Jurkat, Clone E6-1 (cell line): ENCODE data around the gene ANO8. TPM values are rescaled to one million over a fixed set of nuclear protein-coding genes. Genes with fewer than 3 reads are reported as not detected.
"Not testable (repeated sequence)": the region's sequence is repeated elsewhere in the genome, so short reads cannot be mapped to it uniquely, and the experiment has no call there.

Source experiments
- DNase-seq: peaks from one replicate; pipeline ENCODE4 v3.0.0-alpha.2; 2011; ENCODE audit warnings: low read depth, low spot score
- H3K4me3 ChIP-seq: 2 replicates; pipeline ENCODE4 v1.5.1; 2011; ENCODE audit warnings: mild to moderate bottlenecking, low read length, control low read depth, moderate library complexity
- polyA plus RNA-seq: library from polyadenylated mRNA; unstranded; fragments of >200 nt; gene quantifications from one replicate; pipeline ENCODE4 v1.2.1, GENCODE V29; 2012; ENCODE audit warnings: missing spikeins; ENCODE audit not compliant: insufficient read length, insufficient read depth

ANO8 gene, protein sequence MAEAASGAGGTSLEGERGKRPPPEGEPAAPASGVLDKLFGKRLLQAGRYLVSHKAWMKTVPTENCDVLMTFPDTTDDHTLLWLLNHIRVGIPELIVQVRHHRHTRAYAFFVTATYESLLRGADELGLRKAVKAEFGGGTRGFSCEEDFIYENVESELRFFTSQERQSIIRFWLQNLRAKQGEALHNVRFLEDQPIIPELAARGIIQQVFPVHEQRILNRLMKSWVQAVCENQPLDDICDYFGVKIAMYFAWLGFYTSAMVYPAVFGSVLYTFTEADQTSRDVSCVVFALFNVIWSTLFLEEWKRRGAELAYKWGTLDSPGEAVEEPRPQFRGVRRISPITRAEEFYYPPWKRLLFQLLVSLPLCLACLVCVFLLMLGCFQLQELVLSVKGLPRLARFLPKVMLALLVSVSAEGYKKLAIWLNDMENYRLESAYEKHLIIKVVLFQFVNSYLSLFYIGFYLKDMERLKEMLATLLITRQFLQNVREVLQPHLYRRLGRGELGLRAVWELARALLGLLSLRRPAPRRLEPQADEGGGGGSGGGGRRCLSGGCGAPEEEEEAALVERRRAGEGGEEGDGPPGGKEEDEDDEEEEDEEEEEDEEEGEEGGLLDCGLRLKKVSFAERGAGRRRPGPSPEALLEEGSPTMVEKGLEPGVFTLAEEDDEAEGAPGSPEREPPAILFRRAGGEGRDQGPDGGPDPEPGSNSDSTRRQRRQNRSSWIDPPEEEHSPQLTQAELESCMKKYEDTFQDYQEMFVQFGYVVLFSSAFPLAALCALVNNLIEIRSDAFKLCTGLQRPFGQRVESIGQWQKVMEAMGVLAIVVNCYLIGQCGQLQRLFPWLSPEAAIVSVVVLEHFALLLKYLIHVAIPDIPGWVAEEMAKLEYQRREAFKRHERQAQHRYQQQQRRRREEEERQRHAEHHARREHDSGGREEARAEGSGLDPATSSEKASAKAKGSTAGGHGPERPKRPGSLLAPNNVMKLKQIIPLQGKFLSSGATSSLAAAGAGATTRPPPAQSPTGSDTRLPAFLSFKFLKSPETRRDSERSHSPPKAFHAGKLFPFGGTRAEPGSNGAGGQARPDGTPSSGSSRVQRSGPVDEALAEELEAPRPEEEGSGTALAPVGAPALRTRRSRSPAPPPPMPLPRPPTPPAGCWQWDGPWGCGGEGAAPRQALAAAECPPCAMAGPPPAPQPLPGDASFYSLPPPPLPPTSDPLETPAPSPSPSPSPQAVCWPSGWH
- 11.2 TPM for polyA plus RNA-seq

DNA sequence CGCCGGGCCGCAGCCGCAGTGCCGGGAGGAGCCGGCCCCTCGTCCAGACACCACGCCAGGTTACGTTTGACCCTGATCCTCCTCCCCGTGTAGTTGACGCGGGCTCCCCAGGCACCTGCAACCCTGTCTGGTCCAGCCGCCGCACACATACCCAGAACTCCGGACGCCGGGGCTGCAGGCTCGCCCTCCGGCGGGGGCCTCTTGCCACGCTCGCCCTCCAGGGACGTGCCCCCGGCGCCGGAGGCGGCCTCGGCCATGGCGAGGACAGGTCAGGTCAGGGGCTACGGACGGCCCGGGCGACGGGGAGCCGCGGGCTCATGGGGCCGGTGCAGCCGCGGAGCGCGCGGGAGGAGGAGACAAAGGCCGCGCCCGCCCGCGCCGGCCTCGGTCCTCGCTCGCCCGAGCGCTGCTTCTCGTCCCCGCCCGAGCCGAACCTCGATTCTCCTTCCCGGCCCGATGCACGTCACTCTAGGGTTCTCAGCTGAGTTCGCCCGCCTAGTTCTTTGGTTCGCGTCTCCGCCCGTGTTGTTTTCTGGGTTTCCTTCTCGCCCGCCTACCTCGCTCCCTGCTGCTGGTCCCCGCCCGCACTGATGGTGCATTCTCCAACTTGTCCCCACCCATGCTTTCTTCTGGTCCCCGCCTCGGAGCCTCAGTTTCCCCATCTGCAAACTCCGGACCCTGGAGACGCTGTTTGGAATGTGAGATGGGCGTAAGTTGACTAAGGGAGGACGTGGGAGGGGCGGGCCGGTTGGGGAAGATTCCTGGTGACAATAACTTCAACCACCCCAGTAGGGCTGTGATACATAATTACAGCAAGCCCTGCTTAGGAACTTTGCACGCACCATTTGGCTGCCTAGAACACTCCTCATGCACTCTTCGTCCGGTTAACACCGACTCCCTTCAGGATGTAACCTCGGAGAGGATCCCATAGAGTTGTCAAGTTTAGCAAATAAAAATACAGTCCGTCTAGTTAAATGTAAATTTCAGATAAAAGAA, at the start of gene ANO8:
ANO8 (minus strand) TSS at position 442 of the 996 bp plus-strand sequence; CDS start at position 257, 185 bp downstream.
- DNase-seq = peak; percentile 94

DNA sequence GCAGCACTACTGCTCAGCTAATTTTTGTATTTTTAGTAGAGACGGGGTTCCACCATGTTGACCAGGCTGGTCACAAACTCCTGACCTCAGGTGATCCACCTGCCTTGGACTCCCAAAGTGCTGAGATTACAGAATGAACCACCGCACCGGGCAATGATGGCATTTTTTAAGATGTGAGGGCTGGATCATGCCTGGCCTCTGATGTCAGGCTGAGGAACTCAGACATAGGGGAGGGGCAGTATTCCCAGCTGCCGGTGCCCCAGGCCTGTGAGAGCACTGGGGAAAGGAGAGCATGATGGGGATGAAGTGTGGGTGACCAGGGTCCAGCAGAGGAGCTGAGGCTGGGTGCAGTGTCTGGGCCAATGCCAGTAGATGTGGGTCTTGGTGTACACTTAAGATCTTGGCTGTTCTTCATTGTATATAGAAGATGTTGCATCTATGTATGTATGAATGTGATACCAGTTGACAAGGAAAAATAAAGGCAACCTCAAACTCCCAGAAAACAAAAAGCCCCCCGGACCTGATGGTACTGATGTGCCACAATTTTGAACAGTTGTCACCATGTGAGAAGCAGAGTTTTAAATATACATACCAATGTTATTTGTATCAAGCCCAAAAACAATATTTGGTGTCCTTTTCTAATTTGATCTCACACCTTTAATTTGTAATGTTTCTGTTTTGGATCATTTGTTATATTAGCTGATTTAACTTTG, 45.9 kb upstream of the ANO8 start:
- no peak for DNase-seq
- no peak overlapping the region for H3K4me3 ChIP-seq

More for the DNA sequence above, at the start of gene ANO8:
- H3K4me3 ChIP-seq = peak within 1 kb of the TSS; percentile 68

DNA sequence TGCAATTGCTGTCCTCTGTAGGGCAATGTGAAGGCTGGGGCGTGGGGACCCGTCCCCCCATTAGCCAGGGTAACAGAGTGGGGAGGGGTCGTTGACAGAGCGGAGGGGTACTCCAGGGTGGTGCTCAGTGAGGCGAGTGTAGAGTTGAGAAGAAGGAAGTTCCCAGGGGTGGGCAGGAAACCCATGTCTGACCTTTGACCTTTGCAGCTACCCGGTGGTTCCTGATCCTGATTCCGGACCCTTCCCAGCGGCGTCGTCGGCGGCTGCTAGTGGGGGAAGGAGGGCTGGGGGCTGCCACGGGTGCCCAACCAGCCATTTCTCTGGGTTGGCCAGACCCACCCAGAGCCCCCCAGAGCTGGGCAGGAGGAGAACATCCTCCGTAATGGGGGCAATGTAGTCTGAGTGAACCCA, 44.6 kb upstream of the ANO8 start:
- no peak overlapping the region for H3K4me3 ChIP-seq
- no peak for DNase-seq

DNA sequence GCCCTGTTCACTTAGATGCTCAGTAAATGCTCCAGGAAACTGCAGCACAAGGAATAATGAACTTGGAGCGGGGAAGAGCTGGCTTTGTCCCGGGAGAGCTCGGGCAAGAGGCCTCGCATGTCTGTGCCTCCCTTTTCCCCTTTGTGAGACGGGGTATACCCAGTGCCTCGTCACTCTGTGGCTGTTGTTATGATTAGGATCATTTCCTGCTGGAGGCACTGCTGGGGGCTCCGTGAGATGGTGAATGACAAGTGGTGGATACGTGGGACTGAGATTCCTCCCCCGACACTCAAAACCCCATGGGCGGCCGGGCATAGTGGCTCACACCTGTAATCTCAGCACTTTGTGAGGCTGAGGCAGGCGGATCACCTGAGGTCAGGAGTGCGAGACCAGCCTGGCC, 43.6 kb upstream of the ANO8 start:
- no peak for DNase-seq
- no peak overlapping the region for H3K4me3 ChIP-seq

DNA sequence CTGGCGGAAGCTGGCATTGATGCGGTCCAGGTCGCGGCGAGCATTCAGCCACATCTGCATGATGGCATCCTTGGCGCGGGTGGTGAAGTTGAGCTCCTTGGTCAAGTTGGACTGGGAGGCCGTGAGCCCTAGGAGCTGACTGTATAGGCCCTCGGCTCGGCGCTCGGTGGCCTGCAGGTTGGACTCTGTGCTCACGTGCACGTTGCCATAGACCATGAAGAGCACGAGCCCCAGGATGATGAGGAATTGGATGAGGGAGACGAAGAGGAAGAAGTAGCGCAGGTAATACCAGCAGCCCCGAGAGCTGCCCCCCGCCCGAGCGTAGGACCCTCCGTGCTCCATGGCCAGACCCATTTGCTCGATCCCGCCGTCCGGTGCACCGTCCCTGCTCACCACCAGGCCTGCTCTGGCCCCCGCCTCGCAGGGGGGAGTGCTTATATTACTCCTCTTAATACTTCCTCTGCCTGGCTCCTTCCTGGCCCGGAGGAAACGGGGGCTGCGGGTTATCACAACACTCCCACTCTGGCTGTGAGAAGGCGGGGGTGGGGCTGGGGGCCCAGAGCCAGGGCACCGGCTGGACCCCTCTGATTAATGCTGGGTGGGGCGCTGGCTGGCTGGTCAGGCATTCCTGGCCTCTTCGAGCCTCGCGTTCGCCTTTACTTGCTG, 42.4 kb upstream of the ANO8 start, which contains the start of gene PLVAP:
PLVAP (minus strand) TSS at position 408 of the 666 bp plus-strand sequence; CDS start at position 354, 54 bp downstream.
- DNase-seq = no peak
- no peak within 1 kb of the TSS for H3K4me3 ChIP-seq

DNA sequence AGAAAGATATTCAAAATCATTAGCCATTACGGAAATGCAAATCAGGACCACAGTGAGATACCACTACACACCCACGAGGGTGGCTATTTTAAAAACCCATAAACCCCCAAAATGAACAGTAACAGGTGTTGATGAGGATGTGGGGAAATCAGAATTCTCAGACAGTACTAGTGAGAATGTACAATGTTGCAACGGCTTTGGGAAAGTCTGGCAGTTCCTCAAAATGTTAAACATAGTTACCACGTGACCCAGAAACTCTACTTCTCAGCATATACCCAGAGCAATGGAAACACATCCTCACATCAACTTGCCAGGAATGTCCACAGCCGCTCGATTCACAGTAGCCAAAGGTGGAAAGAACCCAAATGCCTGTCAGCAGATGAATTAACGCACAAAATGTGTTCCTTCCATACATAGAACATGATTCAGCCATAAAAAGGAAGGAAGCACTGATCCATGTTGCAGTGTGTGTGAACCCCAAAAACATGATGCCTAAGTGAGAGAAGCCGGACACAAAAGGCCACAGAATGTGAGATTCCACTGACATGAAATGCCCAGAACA, 35.5 kb upstream of the ANO8 start:
- no peak overlapping the region for H3K4me3 ChIP-seq
- DNase-seq = no peak

DNA sequence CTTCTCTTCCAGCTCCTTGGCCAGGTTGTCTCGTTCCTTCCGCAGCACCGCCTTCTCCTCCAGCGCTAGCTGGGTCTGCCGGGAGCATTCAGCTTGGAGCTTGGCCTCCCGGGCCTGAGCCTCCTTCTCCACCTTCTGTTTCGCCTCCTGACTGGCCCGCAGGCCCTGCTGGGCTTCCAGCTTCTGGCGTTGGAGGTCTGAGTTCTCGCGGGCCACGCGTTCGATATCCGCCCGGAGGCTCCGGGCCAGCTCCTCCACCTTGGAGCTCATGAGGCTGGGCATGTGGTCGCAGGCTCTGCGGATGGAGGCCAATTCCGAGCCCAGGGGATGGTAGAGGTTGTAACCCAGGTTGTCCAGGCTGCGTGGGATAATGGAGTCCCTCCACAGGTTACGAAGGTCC, 30.7 kb upstream of the ANO8 start:
- no peak for DNase-seq
- H3K4me3 ChIP-seq = no peak overlapping the region

DNA sequence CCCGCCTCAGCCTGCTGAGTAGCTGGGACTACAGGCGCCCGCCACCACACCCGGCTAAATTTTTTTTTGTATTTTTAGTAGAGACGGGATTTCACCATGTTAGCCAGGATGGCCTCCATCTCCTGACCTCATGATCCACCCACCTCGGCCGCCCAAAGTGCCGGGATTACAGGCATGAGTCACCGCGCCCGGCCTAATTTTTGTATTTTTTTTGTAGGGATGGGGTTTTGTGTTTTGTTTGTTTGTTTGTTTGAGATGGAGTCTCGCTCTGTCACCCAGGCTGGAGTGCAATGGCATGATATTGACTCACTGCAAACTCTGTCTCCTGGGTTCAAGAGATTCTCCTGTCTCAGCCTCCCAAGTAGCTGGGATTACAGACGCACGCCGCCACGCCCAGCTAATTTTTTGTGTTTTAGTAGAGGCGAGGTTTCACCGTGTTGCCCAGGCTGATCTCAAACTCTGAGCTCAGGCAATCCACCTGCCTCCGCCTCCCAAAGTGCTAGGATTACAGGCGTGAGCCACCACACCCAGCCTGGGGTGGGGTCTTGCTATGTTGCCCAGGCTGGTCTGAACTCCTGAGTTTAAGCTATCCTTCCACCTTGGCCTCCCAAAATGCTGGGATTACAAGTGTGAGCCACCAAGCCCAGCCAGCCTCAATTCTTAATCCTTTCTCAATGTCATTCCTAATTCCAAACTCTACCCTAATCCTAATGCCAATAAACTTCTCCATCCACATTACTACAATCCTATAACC, 29.4 kb upstream of the ANO8 start:
- not testable (repeated sequence) for DNase-seq, H3K4me3 ChIP-seq

DNA sequence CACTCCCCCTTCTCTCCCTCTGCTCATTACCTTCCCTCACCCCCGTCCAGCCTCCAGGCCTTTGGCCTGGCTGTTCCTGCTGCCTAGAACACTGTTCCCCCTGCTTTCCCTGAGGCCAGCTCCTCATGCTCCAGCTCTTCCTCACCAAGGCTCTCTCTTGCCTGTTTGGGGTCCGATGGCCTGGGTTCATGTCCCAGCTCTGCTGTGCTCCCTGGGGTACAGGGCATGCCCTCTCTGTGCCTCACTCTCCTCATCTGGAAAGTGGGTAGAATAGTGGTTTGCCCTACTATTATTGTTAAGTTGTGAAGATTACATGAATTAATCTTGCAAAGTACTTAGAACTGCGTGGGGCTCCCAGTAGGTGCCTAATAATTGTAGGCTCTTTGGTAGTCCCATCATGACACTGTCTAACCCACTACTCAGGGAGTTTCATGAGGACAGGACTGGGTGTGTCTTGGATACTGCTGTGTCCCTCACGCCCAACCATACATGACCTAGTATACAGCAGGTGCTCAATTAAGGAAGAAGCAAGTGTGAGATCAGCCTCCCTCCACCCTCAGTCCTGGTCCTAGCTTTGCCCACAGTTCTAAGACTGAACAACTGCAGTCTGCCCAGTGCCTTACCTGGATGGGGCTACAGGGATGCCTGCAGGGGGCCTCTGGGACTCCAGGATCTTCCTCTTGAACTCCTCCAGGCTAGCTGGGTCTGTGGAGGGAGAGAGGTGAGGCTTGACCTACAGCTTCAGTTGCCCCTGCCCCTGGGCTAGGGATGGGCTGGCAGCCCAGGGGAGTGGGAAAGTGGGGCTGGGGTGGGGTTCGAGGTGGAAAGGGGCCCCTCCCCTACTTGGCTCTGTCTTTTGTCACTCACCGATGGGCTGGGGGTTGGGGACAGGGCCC, 25.5 kb upstream of the ANO8 start:
- no peak overlapping the region for H3K4me3 ChIP-seq
- DNase-seq = no peak

DNA sequence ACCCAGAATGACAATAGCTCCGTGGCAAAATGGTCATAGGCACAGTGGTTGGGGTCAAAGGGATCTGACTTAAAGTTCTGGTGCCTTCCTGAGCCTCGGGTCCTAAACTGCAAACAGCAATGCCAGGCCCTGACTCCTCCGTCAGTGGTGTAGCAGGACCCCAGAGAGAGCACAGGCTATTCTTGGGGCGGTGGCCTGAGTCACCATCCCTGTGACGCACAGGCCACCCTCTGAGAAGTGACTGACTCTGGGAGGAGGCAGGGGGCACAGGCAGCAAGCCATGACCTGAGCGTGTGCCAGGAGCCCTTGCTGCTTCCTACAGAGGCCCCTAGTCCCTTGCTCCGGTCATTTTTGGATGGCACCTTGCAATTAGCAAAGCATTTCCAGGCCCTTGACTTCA, 23.7 kb upstream of the ANO8 start:
- DNase-seq = no peak
- H3K4me3 ChIP-seq = no peak overlapping the region

DNA sequence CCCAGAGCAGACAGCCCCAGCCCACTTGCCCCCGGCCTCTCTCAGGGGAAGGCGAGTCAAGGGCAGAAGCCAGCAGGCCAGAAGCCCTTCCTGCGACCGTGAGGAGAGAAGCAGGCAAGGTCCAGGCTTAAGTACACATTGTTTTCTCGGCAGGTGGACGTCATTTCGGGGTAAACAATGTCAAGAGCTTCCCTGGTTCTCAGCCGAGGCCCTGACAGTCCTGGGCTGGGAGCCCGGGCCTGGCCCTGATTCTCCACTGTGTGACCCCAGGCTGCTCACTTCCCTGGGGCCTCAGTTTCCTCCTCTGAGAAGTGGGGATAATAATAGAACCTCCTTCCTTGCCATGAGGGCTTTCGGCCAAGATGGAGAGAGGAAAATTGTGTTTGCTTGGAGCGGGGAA, 23.1 kb upstream of the ANO8 start:
- no peak overlapping the region for H3K4me3 ChIP-seq
- DNase-seq = no peak

DNA sequence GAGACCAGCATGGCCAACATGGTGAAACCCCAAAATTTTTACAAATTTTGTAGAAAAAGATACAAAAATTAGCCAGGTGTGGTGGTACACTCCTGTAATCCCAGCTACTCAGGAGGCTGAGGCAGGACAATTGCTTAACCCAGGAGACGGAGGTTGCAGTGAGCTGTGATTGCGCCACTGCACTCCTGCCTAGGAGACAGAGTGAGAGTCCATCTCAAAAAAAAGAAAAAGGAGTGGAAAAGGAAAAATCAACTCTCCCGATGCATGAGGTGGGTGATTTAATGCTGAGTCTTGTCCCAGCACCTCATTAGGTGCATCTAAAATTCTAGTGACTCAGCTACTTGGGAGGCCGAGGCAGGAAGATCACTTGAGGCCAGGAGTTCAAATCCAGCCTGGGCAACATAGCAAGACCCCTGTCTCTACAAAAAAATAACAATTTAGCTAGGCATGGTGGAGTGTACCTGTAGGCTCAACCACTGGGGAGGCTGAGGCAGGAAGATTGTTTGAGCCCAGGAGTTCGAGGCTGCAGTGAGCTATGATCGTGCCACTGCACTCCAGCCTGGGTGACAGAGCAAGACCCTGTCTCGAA, 22.5 kb upstream of the ANO8 start:
- DNase-seq = no peak
- H3K4me3 ChIP-seq = no peak overlapping the region

DNA sequence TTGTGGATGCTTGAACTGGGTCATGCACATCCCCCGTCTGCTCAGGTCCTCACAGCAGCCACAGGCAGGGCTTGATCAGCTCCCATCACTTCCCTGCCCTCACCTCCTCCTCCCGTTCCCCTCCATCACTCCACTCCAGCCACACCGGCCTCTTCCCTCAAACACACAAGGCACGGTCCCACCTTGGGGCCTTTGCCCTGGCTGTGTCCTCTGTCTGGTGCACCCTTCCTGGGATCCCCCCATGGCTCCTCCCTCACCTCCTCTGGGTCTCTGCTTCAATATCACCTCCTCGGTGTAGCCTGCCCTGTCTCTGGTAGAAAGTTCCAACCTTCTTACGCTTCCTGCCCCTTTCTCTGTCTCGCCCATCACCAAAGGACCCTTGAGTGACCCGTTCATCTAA, 18.7 kb upstream of the ANO8 start:
- no peak overlapping the region for H3K4me3 ChIP-seq
- DNase-seq = no peak

DNA sequence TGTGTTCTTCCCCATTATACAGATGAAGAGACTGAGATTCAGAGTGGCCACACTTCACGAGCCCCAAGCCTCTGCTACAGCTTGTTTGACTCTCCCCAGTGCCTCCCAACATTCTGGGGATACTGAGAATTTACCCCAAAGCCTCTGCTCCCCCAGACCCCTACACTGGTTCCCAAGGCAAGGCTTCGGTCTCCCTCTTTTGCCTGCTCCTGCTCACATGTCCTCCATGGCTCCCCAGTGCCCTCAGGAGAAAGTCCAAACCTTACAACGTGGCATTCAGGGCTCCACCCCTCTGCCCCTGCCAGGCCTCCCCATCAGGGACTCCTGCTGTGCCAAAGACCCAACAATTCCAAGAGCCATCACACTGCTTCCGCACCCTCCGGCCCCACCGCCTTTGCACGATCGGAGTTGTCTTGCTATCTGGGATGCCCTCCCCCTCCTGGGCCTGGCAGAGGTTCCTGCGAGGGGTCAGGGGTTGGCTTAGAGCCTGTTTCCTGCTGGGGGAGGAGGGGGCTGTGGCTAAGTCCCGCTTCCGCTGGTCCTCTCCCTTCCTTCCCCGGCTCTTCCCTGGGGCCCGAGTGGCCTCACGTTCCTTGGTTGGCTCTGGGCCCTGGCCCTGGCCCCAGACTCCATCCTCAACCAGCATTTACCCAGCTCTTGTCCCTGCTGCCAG, 18.1 kb upstream of the ANO8 start:
- no peak for DNase-seq

More for the DNA sequence above, 18.1 kb upstream of the ANO8 start:
- H3K4me3 ChIP-seq = no peak overlapping the region
